Smooth muscle cell (in vitro differentiated cells): ENCODE results near the gene CEP290. TPM values are rescaled to one million over a fixed set of nuclear protein-coding genes. Genes with fewer than 3 reads are reported as not detected.

ENCODE experiments used
- DNase-seq: peaks from one replicate; lab custom pipeline; 2025; ENCODE audit not compliant: unreplicated experiment; lab: John Stamatoyannopoulos, UW
- H2AFZ ChIP-seq: fragments of 200-600 bp; sonication (generic); 2 replicates; pipeline ENCODE4 v1.6.0; 2016; ENCODE audit warnings: antibody characterized with exemption, low read depth, mild to moderate bottlenecking
- H3F3A ChIP-seq: fragments of 200-600 bp; sonication (generic); 2 replicates; pipeline ENCODE4 v1.6.0; 2017; ENCODE audit warnings: antibody characterized with exemption, low read depth
- H3K27ac ChIP-seq: fragments of 200-600 bp; sonication (generic); 2 replicates; pipeline ENCODE4 v1.5.1; 2016; ENCODE audit warnings: low read depth, mild to moderate bottlenecking
- H3K27me3 ChIP-seq: fragments of 200-600 bp; sonication (generic); 2 replicates; pipeline ENCODE4 v1.6.1; 2016; ENCODE audit warnings: low read depth, mild to moderate bottlenecking
- H3K36me3 ChIP-seq: fragments of 200-600 bp; sonication (generic); 2 replicates; pipeline ENCODE4 v1.5.1; 2016; ENCODE audit warnings: low read depth
- H3K4me1 ChIP-seq: fragments of 200-600 bp; sonication (generic); 2 replicates; pipeline ENCODE4 v1.5.1; 2016; ENCODE audit warnings: low read depth
- H3K4me2 ChIP-seq: fragments of 200-600 bp; sonication (generic); 2 replicates; pipeline ENCODE4 v1.6.0; 2016; ENCODE audit warnings: mild to moderate bottlenecking
- H3K4me3 ChIP-seq: fragments of 200-600 bp; sonication (generic); 2 replicates; pipeline ENCODE4 v1.5.1; 2016; ENCODE audit warnings: mild to moderate bottlenecking
- H3K79me2 ChIP-seq: fragments of 200-600 bp; sonication (generic); 2 replicates; pipeline ENCODE4 v1.6.0; 2016; ENCODE audit warnings: low read depth, mild to moderate bottlenecking
- H3K9ac ChIP-seq: fragments of 200-600 bp; sonication (generic); 2 replicates; pipeline ENCODE4 v1.6.0; 2016; ENCODE audit warnings: low read depth
- H3K9me3 ChIP-seq: fragments of 200-600 bp; sonication (generic); replicated peaks from 2 replicates; pipeline ENCODE4 v1.5.1; 2016; ENCODE audit warnings: low read depth
- H4K20me1 ChIP-seq: fragments of 200-600 bp; sonication (generic); 2 replicates; pipeline ENCODE4 v1.6.0; 2016; ENCODE audit warnings: low read depth
- WGBS: methylation state at CpG from one replicate; pipeline ENCODE4 v1.1.7; 2016; ENCODE audit warnings: low lambda C conversion rate; 5-methylcytosine and 5-hydroxymethylcytosine counted together
- polyA plus RNA-seq: library from polyadenylated mRNA; unstranded; fragments of >200 nt; fragmentation: Nextera tagmentation; extraction: Ambion mirVana; gene quantifications from 2 replicates; pipeline ENCODE4 v1.2.1, GENCODE V29; 2016
- total RNA-seq: library from RNA; depleted of rRNA; stranded (reverse); fragments of >200 nt; gene quantifications from 2 replicates; pipeline ENCODE4 v1.2.3, GENCODE V29; 2014
- TF ChIP-seq, protein P1 (sequence below): fragments of 200-600 bp; sonication (generic); IDR thresholded peaks from 2 replicates; pipeline ENCODE4 v1.5.1; 2017; ENCODE audit warnings: borderline replicate concordance, mild to moderate bottlenecking, antibody characterized with exemption; ENCODE audit not compliant: insufficient read depth, poor library complexity, severe bottlenecking

Gene CEP290
- total and polyA plus RNA-seq, 2 experiments from 2014 or later: 10.4 to 13.2 TPM

GRCh38 chr12:88111074-88111652, 30.7 kb downstream of the CEP290 start:
- 90% methylated on average over 1 of the region's 1 CpG for WGBS
- no peak overlapping the region for H3K4me3 ChIP-seq
- TF ChIP-seq, protein P1, sequence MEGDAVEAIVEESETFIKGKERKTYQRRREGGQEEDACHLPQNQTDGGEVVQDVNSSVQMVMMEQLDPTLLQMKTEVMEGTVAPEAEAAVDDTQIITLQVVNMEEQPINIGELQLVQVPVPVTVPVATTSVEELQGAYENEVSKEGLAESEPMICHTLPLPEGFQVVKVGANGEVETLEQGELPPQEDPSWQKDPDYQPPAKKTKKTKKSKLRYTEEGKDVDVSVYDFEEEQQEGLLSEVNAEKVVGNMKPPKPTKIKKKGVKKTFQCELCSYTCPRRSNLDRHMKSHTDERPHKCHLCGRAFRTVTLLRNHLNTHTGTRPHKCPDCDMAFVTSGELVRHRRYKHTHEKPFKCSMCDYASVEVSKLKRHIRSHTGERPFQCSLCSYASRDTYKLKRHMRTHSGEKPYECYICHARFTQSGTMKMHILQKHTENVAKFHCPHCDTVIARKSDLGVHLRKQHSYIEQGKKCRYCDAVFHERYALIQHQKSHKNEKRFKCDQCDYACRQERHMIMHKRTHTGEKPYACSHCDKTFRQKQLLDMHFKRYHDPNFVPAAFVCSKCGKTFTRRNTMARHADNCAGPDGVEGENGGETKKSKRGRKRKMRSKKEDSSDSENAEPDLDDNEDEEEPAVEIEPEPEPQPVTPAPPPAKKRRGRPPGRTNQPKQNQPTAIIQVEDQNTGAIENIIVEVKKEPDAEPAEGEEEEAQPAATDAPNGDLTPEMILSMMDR: peak; percentile 43

DNA sequence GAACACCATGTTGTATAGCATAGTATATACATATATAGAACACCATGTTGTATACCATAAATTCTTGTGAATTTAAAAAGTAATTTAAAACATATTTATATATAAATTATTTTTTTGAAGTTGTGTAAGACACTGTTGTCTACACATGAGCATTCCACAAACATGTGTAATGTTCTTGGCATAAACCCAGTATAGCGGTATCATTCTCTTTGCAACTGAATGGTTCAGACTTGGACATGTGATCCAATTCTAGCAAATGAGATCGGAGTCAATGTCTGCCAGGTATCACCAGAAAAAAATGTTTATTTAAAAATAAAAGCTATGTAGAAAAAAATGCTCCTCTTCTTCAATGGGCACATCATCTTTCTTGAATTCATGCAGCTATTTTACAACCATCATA, 33.9 kb downstream of the CEP290 start:
- H3K36me3 ChIP-seq: peaks cover 8% of the 10 kb centered on the region
- no peaks in the 10 kb centered on the region for H3K27me3 ChIP-seq
- no peaks in the 10 kb centered on the region for H4K20me1 ChIP-seq
- H3K4me3 ChIP-seq: no peak overlapping the region
- TF ChIP-seq, protein P1: no peak
- no peaks in the 10 kb centered on the region for H3K79me2 ChIP-seq
- no peak overlapping the region for H3K4me2 ChIP-seq
- H2AFZ ChIP-seq: no peak overlapping the region
- no peak for DNase-seq
- no peaks in the 10 kb centered on the region for H3K9me3 ChIP-seq
- H3F3A ChIP-seq: no peaks in the 10 kb centered on the region
- no peak overlapping the region for H3K27ac ChIP-seq
- no peaks in the 10 kb centered on the region for H3K4me1 ChIP-seq
- WGBS: 96% methylated on average over 2 of the region's 2 CpGs
- no peak overlapping the region for H3K9ac ChIP-seq

More at GRCh38 chr12:88111074-88111652, 30.7 kb downstream of the CEP290 start:
- H3K4me2 ChIP-seq: no peak overlapping the region
- no peaks in the 10 kb centered on the region for H3K4me1 ChIP-seq
- H3K79me2 ChIP-seq: no peaks in the 10 kb centered on the region
- H3K27me3 ChIP-seq: no peaks in the 10 kb centered on the region
- no peak overlapping the region for H3K9ac ChIP-seq
- no peaks in the 10 kb centered on the region for H3K9me3 ChIP-seq
- H3K27ac ChIP-seq: no peak overlapping the region
- H3K36me3 ChIP-seq: peaks cover 8% of the 10 kb centered on the region
- H2AFZ ChIP-seq: no peak overlapping the region
- no peaks in the 10 kb centered on the region for H3F3A ChIP-seq
- DNase-seq: no peak
- H4K20me1 ChIP-seq: no peaks in the 10 kb centered on the region

DNA sequence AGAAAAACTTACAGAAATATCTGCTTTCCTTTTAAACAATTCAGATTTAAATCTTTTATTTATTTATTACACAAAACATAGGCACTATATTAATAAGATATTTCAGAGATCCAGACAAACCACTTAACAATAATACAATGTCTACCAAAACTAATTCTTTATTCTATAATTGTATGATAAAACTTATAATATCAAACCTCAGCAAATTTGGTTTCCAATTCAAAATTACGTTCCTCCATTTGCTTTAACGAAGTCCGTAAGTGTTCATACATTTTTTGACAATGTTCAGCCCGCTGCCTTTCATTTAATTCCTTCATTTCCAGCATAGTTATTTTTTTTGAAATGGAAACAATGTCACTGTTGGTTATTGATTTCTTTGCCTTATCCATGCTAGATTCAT, 48.3 kb downstream of the CEP290 start:
- Histone ChIP-seq H3K9ac (no peak overlapping the region), H3K4me1 (no peaks in the 10 kb centered on the region), H3K4me2 (no peak overlapping the region), H3K27ac (no peak overlapping the region), H2AFZ (no peak overlapping the region), H3K36me3 (peaks cover 8% of the 10 kb centered on the region), H3K79me2 (no peaks in the 10 kb centered on the region), H4K20me1 (no peaks in the 10 kb centered on the region), H3F3A (no peaks in the 10 kb centered on the region), H3K4me3 (no peak overlapping the region), H3K9me3 (no peaks in the 10 kb centered on the region), H3K27me3 (no peaks in the 10 kb centered on the region)
- 97% methylated on average over 4 of the region's 4 CpGs for WGBS
- no peak for DNase-seq
- TF ChIP-seq, protein P1: no peak

DNA sequence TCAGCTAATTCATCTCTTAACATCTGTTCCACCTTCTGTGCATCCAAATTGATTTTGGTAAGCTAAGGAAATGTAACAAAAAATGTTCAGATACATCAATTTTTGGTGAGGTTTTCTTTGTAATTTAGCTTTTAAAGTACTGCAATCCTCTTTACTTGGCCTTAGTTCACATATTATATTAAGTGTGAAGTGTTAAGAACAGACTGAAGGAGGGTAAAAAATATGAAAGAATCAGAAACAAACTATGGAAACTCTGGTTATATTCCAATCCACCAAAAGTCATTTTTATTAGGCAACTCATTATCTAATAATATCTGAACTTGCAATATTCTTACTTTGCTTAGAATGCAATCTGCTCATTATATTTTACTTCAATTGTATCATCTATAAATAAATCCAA, 49.1 kb downstream of the CEP290 start:
- Histone ChIP-seq H3K27ac (no peak overlapping the region), H3F3A (no peaks in the 10 kb centered on the region), H4K20me1 (no peaks in the 10 kb centered on the region), H3K9me3 (no peaks in the 10 kb centered on the region), H3K9ac (no peak overlapping the region), H3K79me2 (no peaks in the 10 kb centered on the region), H2AFZ (no peak overlapping the region), H3K4me3 (no peak overlapping the region), H3K36me3 (peaks cover 8% of the 10 kb centered on the region), H3K27me3 (no peaks in the 10 kb centered on the region), H3K4me2 (no peak overlapping the region), H3K4me1 (no peaks in the 10 kb centered on the region)
- no peak for DNase-seq
- TF ChIP-seq, protein P1: no peak
